GM21786 (cell line): ENCODE results near the gene ABCB8.

Experiments used
- ATAC-seq: cut with Tn5 transposase; IDR thresholded peaks from one replicate; pipeline ENCODE4 v1.9.1; 2021; ENCODE audit not compliant: unreplicated experiment

The ABCB8 gene

DNA sequence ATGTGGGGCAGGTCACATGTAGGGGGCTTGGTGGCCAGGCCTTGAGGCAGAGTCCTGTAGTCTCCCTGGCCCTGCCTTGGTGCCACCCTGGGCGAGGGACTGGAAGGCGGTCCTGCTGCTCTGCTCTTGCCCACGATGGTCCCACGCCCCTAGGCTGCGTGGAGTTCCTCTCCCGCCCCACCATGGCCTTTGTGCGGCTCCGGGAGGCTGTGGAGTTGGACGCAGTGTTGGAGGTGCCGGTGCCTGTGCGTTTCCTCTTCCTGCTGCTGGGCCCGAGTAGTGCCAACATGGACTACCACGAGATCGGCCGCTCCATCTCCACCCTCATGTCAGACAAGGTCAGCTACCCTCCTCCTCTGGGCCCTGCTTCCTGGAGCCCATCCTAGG lies 42.3 kb downstream of the ABCB8 start:
- no peak for ATAC-seq

DNA sequence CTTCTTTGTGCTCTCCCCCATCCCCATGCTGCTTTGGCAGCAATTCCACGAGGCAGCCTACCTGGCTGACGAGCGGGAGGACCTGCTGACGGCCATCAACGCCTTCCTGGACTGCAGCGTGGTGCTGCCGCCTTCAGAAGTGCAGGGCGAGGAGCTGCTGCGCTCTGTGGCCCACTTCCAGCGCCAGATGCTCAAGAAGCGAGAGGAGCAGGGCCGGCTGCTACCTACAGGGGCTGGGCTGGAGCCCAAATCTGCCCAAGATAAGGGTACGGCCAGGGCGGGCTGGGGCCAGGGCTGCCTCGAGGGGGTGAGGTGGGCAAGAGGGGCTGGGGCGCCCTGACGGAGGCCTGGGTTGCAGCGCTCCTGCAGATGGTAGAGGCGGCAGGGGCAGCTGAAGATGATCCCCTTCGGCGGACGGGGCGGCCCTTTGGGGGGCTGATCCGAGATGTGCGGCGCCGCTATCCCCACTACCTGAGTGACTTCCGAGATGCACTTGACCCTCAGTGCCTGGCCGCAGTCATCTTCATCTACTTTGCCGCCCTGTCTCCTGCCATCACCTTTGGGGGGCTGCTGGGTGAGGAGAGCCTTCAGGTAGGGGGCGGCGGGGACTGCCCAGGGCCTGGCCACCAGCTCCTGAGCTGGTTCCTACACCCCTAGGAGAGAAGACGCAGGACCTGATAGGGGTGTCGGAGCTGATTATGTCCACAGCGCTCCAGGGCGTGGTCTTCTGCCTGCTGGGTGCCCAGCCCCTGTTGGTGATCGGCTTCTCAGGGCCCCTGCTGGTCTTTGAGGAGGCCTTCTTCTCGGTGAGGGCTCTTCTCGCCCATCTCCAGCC lies 43.0 kb downstream of the ABCB8 start:
- ATAC-seq, result no peak

DNA sequence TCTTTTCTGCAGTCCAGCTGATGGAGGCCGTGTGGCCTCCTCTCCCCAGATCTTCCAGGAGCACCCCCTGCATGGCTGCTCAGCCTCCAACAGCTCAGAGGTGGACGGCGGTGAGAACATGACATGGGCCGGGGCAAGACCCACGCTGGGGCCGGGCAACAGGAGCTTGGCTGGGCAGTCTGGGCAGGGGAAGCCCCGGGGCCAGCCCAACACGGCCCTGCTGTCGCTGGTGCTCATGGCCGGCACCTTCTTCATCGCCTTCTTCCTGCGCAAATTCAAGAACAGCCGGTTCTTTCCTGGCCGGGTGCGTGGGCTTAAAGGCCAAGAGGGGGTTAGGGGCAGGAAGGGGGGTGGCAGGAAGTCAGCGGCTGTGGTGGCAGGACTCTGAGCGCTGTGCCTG lies 45.7 kb downstream of the ABCB8 start:
- no peak for ATAC-seq

DNA sequence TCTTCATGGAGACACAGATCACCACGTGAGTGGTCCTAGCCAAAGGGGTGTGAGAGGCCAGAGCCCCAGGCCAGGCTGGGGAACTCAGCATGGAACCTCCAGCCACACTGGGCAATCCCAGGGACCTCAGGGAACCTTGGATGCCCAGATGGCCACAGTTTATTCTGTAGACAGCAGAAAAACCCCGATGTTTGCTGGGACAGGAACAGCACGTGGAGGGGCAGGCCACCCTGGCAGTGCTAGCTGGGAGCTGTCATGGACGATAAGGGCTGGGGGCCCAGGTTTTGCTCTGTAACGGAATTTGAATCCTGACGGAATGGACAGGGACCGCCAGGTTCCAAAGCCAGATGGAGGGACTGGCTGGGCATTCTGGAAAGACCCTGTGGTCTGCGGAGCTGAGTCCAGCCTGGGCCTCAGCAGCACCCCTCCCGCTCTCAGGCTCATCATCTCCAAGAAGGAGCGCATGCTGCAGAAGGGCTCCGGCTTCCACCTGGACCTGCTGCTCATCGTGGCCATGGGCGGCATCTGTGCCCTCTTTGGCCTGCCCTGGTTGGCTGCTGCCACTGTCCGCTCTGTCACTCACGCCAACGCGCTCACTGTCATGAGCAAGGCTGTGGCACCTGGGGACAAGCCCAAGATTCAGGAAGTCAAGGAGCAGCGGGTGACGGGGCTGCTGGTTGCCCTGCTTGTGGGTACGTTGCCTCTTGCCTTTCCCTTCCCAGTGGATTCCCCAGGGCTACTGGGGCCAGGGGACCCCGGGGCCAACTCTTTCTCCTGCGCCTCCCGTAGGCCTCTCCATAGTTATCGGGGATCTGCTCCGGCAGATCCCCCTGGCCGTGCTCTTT lies 46.8 kb downstream of the ABCB8 start:
- no peak for ATAC-seq

DNA sequence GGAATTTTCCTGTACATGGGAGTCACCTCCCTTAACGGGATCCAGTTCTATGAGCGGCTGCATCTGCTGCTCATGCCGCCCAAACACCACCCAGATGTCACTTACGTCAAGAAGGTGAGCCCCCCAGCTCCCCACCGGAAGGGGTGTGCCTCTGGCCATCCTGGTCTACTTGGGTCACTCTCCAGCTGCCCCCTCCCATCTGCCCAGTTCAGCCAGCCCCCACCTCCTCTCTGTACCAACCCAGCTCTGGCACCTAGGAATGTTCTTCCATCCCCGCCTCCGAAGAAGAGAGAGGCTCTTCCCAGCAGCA lies 47.4 kb downstream of the ABCB8 start:
- ATAC-seq, result no peak

DNA sequence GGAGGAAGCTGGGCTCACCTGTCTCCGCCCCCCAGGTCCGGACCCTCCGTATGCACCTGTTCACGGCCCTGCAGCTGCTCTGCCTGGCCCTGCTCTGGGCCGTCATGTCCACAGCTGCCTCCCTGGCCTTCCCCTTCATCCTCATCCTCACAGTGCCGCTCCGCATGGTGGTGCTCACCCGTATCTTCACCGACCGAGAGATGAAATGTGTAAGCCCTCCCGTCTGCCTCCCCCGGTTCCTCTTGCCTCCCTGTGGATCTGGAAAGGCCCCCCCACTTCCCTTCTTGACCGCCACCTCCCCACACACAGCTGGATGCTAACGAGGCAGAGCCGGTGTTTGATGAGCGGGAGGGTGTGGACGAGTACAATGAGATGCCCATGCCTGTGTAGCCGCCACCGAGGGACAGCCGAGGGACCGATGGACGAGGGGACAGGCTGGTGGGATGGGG lies 47.8 kb downstream of the ABCB8 start:
- ATAC-seq, result no peak

DNA sequence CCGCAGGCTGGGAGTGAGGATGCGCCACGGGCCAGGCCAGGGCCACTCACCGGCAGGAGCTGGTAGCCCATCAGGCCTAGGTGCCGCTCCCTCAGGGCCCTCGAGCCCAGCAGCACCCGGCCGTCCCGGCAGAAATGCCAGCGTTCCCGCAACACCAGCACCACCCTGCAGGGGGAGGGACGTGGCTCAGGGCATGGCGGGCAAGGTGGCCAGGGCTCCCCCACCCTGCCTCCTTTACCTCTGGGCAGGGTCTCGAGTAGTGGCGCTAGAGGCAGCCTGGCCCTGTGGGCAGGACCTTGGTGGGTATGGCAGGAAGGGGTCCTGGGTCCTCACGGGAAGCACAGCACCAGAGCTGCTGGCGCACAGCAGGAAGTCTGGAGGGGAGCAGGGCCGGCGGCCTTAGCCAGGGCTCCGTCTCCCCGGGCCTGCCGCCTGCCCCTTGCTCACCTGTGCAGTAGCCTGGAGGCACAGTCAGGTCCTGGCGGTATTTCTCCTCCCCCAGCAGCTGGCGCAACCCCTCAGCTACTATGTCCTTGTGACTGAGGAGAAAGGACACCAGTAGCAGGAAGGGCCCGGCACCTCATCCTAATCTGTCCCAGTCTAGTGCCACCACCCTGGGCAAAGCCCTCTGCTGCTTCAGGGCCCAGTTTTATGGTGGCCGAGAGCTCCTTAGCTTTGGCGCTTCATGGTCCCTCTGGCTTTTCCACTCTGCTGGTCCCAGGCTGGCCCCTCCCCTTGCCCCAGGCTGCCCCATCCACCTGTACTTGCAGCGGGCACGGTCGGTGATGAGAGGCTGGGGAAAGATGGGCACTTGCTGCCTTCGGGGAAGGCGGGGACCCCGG lies 48.8 kb downstream of the ABCB8 start:
- no peak for ATAC-seq

DNA sequence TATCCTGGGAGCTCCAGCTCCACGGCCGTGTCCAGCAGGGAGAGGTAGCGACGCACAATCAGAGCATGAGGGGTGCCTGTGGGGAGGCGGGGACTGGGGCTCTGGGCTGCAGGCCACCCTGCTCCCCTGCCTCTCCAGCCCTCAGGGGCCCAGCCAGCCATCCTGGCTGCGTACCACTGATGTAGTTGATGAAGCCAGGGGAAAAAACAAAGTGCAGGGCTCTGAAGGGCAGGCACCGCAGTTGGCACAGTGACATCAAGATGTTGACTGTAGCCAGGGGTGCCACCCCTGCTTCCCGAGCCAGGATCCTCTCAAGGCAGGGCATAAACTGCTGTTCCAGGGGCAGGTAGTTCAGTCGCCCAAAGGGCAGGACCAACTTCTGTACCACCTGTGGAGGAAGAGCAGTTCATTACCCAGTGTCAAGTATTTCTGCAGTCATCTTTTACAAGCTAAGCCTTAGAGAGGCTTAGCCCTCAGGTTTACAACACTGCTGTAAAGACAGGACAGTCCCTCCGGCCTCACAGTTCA lies 49.5 kb downstream of the ABCB8 start:
- no peak for ATAC-seq

DNA sequence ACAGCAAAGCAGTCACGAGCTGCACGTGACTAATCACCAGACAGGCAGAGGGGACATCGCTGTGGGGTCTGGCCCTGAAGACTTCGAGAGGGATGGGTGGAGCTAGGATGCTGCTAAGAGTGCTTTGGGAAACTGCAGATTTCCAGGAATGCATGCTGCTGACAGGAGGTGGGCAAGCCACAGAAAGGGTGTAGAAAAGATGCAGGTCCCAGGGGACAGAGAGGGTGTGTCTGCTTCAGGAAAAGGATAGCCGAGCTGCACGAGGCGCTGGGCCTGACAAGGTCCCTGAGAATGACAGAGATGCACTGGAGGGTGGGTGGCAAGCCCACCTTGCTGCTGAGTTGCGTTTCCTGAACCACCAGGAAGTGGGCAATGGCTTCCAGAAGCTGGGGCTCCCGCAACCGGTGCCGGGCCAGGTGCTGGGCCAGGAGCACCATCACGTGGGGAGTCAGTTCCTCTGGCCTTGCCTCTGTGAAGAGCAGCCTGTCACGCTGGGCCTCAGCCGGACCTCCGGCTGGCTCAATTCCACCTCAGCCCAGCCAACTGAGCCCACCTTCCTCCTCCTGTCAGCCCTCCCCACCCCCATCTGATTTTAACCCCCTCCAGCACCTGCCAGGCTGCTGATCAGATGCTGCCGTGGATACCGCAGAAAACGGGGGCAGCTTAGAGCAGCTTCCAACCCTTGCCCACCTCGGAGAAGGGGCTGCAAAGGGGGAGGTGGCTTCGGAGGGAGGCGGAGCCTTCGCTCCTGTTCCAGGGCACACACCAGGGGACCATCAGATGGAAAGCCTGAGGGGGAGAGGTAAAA lies 50.2 kb downstream of the ABCB8 start:
- no peak for ATAC-seq

DNA sequence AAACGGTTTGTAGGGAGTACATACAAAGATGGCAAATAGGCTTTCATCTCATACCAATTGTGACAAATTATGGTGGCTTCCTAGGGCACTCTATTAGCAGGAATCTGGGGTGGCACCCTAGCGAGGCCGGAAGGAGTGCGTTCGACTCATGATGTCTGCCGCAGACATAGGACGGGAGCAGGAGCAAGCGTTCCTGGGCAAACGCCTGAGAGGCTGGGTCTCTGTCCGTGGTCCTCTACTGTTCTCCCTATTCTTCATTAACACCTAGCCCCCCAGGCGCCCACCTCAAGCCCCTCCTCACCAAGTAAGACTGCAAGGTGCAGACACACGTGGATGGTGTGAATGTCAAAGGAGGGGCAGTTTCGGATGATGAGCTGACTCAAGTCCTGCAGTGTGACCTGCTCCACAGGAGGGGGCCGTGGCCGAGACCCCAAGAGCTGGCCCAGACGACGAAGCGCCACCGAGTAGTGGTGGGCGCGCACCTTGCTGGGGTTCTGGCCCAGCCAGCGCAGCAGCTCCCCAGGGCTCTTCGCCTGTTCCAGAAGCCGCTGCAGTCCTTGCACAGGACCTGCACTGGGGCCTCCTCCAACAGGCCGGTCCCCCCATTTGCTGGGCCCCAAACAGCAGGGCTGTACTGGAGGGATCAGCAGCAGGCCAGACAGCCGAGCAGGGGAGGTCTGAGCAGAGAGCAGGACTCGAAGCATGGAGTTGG lies 51.1 kb downstream of the ABCB8 start:
- no peak for ATAC-seq

DNA sequence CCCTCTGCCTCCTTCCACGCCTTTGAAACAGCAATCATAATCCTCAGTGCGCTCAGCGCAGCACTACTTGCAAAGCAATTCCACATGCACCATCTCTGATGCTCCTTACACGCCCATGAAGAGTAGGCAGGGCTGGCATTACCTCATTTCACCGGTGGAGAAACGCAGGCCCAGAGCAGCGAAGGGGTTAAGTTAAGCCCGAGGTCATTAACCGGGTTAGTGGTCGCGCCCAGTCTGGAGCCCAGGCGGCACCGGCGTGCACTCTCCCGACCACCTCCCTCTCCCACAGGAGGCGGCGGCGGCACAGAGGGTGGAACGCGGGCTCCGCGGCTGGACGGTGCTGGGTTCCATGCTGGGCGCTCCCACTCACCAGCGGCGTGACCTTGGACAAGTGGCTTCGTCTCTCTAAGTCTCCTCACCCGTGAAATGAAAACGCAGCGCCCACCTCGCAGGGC lies 51.8 kb downstream of the ABCB8 start:
- peak; percentile 0 for ATAC-seq

DNA sequence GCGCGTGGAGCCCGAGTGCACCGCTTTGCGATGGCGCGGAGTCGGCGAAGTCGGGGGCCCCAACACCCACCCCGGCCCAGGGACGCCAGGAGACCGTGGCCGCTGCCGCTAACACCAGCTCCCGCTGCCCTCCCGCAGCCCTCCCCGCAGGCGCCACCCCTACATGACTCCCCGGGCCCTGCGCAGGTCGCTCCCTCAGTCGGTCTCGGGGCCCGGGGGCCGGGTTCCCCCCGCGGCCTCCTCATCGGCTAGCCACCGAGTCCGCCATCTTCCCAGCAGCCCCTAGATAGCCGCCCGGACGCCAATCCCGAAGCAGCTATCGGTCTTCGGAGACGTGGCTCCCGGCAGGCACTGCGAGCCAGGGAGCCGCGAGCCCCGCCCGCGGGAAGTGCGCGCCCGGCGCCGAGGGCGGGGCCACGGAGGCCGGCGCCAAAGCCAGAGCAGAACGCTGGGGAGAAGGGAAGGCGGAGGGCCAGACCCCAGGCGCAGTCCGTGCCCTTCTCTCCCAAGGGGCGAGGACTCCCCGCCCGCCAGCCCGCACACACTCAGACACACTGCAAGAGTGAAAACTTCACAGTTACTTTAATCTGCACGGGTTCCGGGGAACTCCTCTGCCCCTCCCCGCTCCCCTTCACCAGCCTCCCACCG lies 52.4 kb downstream of the ABCB8 start, which contains the start of gene FASTK:
Gene FASTK, minus strand, starts transcription at position 288 of the 648 bp plus-strand sequence. Its CDS starts 43 bp downstream, at position 245.
- peak; percentile 79 for ATAC-seq

DNA sequence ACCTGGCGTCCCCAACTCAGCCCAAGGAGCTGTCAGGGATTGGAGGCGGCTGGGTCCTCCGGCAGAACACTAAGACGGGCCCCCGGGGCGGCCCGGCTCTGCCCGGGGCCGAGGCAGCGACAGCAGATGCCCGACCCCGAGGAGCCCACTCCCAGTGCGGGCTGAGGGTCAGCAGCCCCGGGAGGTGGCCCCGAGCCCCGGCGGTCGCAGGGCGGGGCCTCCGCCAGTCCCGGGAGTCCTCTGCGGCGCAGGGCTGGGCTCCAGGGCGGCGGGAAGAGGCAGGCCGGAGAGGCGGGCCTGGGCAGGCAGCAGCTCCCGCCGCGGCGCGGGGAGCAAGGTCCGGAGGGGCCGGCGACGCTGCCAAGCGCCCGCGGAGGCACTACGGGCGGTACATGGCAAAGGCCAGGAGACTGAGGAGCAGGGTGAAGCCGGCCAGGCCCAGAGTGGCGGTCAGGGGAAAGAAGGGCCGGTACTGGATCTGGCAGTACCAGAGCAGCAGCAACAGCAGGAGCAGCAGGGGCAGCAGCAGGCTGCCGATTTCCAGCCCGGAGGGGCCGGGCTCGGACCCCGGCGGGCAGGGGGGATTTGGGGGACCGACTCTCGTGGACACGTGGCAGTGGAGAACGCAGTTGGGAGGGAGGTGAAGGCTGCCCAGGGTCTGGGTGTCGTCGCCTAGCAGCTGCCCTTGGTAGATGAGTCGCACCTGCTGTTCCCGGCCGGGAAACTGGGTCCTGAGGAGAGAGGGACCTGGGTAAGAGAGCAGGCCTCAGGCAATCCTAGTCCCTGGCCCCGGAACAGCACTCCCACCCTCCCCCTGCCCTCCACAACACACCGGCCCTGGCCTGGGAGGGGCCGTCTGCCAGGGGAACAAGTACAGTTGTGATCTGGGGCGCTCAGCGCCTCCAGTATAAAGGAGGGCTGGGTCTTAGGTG lies 53.2 kb downstream of the ABCB8 start:
- ATAC-seq, result no peak

DNA sequence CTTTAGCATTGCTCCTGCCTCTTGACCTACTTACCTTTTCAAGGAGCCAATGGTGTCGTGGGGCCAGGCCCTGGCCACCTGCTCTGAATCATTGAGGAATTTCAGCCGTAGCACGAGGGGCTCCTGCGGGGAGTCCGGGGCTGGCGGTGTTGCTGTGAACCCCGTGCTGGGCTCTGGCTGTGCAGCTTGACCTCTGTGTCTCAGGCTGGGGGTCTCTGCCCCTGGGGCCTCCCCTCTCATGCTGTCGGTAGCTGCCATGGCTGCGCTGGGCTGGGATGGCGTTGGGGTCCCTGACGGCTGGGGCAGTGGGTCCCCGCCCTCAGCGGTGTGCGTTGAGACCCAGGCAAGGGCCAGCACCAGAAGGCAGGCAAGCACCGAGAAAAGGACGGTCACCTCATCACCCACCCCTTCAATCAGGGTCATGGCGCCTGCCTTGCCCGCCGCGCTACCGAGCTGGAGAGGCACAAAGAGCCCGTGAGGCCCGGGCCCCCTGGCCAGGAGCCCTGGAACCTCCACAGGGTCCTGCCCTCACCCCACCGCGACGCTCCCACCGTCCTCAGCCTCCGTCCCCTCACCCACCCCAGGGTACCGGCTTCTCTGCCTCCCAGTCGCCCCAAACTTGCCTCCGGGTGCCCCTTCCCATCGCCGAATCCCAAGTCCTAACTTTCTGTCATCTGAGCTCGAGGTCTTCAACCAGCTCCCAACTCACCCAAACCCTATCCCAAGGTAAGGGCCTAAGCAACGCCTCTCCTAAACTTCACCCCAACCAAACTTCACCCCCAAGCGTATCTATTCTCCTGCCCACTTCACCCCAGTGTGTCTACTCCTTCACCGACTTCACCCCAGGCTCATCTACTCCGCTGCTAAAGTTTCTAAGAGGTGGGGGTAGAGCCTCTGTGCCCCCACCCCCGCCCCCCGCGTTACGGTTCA lies 54.2 kb downstream of the ABCB8 start:
- ATAC-seq, result no peak

DNA sequence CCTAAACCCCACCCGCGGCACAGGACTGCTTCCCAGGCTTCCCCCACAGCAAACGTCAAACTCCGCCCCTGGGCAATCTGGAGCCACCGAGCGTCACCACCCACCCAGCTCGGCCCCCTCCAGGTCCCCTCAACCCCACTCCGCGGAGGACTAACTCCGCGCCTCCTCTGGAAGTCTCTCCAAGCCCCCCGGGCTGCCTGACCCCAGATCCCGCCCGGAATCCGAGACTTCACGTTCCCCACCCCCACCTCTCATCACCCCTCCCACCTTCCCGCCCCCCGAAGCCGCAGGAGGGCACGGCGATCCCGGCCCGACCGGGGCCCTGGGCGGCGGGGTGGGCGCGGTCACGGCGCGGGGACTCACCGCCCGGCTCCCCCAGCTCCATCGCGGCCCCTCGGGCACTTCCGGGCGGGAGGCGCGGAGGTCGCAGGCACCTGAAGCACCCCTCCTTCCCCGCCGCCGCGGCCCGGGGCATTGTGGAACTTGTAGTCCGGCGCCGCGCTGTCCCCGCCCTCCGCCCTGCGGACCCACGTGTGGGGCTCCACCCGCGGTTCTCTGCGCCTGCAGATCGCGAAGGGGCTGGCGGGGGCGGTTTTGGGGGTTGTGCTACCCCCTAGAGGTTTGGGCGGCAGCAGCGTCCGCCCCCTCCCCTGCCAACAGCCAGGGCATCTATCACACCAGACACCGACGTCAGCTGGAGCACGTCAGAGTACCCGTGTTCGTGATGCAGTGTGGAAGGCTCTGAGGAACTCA lies 55.0 kb downstream of the ABCB8 start, which contains the start of gene TMUB1:
Gene TMUB1, minus strand, starts transcription at position 423 of the 753 bp plus-strand sequence. CDS start 930 bp downstream, outside the sequence.
- peak; percentile 39 for ATAC-seq

DNA sequence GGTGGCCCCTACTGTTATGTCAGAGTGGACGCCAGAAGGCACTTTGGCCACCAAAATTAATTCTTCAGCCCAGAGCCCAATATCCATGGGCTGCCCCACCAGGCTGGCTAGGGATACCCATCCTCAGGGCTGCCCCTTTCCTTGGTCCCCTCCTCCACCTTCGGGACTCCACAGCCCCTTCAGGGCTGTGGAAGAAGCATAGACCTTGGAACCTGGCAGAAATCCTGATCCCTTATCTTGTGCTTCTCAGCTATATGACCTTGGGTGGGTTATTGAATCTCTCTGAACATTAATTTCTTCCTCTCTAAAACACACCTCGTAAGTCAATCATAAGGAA lies 55.5 kb downstream of the ABCB8 start:
- no peak for ATAC-seq
